GM21528 (cell line): ENCODE data around the gene KIAA0586.
"Not testable (repeated sequence)": the region's sequence is repeated elsewhere in the genome, so short reads cannot be mapped to it uniquely, and the experiment has no call there.

Experiments used
- ATAC-seq: cut with Tn5 transposase; IDR thresholded peaks from one replicate; pipeline ENCODE4 v1.9.1; 2021; ENCODE audit warnings: mild to moderate bottlenecking, moderate library complexity; ENCODE audit not compliant: unreplicated experiment, low FRiP score

The KIAA0586 gene

GRCh38 chr14:58427281-58428117 lies at the start of gene KIAA0586, which contains the start of gene TIMM9:
Gene KIAA0586, plus strand, starts transcription at chr14:58427719. Its CDS starts 546 bp downstream, at chr14:58428265.
Gene TIMM9, minus strand, starts transcription at chr14:58427531. Its CDS starts 15,586 bp downstream, at chr14:58411945.
- peak; percentile 86 for ATAC-seq

GRCh38 chr14:58390830-58391229 lies 36.7 kb upstream of the KIAA0586 start:
- no peak for ATAC-seq

- no peak for ATAC-seq
Observed at GRCh38 chr14:58395562-58395811, 32.0 kb upstream of the KIAA0586 start.

GRCh38 chr14:58395812-58396788 lies 31.4 kb upstream of the KIAA0586 start, which contains the start of gene TOMM20L:
Gene TOMM20L, plus strand, starts transcription at chr14:58395930. Its CDS starts 28 bp downstream, at chr14:58395958.
- peak; percentile 96 for ATAC-seq

- no peak for ATAC-seq
Observed at GRCh38 chr14:58397156-58397555, 30.4 kb upstream of the KIAA0586 start.

- ATAC-seq = no peak
Observed at GRCh38 chr14:58398495-58398894, 29.0 kb upstream of the KIAA0586 start.

GRCh38 chr14:58398895-58399294 lies 28.6 kb upstream of the KIAA0586 start:
- no peak for ATAC-seq

GRCh38 chr14:58401587-58401986 lies 25.9 kb upstream of the KIAA0586 start:
- no peak for ATAC-seq

GRCh38 chr14:58408681-58409215 lies 18.8 kb upstream of the KIAA0586 start:
- no peak for ATAC-seq

- no peak for ATAC-seq
Observed at GRCh38 chr14:58414845-58415244, 12.7 kb upstream of the KIAA0586 start.

- no peak for ATAC-seq
Observed at GRCh38 chr14:58415636-58416547, 11.6 kb upstream of the KIAA0586 start.

- not testable (repeated sequence) for ATAC-seq
Observed at GRCh38 chr14:58416934-58417333, 10.6 kb upstream of the KIAA0586 start.

- peak; percentile 50 for ATAC-seq
Observed at GRCh38 chr14:58426670-58427280, 744 bp upstream of the KIAA0586 start.

- ATAC-seq = no peak
Observed at GRCh38 chr14:58428118-58428683, 682 bp downstream of the KIAA0586 start.

GRCh38 chr14:58430156-58430555 lies 2.6 kb downstream of the KIAA0586 start:
- ATAC-seq = no peak

GRCh38 chr14:58439476-58439875 lies 12.0 kb downstream of the KIAA0586 start:
- no peak for ATAC-seq

- no peak for ATAC-seq
Observed at GRCh38 chr14:58444627-58445026, 17.1 kb downstream of the KIAA0586 start.

GRCh38 chr14:58455593-58456265 lies 28.2 kb downstream of the KIAA0586 start:
- ATAC-seq = no peak

GRCh38 chr14:58460772-58461171 lies 33.3 kb downstream of the KIAA0586 start:
- ATAC-seq = no peak
